ENCODE results near the gene KDM1A. TPM values are rescaled to one million over a fixed set of nuclear protein-coding genes. Genes with fewer than 3 reads are reported as not detected.

KDM1A gene
- total and polyA plus RNA-seq, 3 experiments from 2014 or later = 49.4 to 59.9 (median 57.5) TPM

- H3K4me1 ChIP-seq (ENCODE audit: insufficient read depth, low read length) = peaks cover 25% of the 10 kb centered on the region
- ChIA-PET POLR2A (no interaction called here), CTCF (interaction anchor here (1.4 to 12.8 kb wide), 3 partner anchors 13 to 89 kb away, joined by 4 to 317 read pairs (median 5); no protein-coding TSS in a partner anchor)
- no peak overlapping the region for H3K4me3 Mint-ChIP-seq
- H3K36me3 ChIP-seq (ENCODE audit: insufficient read depth, low read length) = peaks cover 14% of the 10 kb centered on the region
- no peaks in the 10 kb centered on the region for H3K27me3 Mint-ChIP-seq
- no peak overlapping the region for H3K27ac ChIP-seq (ENCODE audit: low read depth, low read length)
- no peaks in the 10 kb centered on the region for H3K27me3 ChIP-seq (ENCODE audit: insufficient read depth, low read length, poor library complexity, severe bottlenecking)
- H3K9me3 Mint-ChIP-seq = no peaks in the 10 kb centered on the region
- peaks cover 34 to 46% (median 39%) of the 10 kb centered on the region in 3 donors for H3K4me1 Mint-ChIP-seq
- DNase-seq = no peak
- no peaks in the 10 kb centered on the region for H3K9me3 ChIP-seq (ENCODE audit: low read length)
- H3K36me3 Mint-ChIP-seq = peaks cover 11 to 25% (median 14%) of the 10 kb centered on the region in 3 donors
- peak overlapping the region in 2 of 8 donors; percentile 10 to 45 for H3K27ac Mint-ChIP-seq
- no peak overlapping the region for H3K4me3 ChIP-seq (ENCODE audit: low read length)
Measured at GRCh38 chr1:23097316-23097715, 78.0 kb downstream of the KDM1A start.

- Histone ChIP-seq H3K27me3 (ENCODE audit: insufficient read depth, low read length, poor library complexity, severe bottlenecking) (no peaks in the 10 kb centered on the region), H3K27ac (ENCODE audit: low read depth, low read length) (no peak overlapping the region), H3K9me3 (ENCODE audit: low read length) (no peaks in the 10 kb centered on the region), H3K36me3 (ENCODE audit: insufficient read depth, low read length) (peaks cover 8% of the 10 kb centered on the region), H3K4me1 (ENCODE audit: insufficient read depth, low read length) (peaks cover 25% of the 10 kb centered on the region), H3K4me3 (ENCODE audit: low read length) (no peak overlapping the region)
- no peaks in the 10 kb centered on the region for H3K9me3 Mint-ChIP-seq
- POLR2A ChIA-PET = interaction anchor here (0.6 to 1.2 kb wide), 3 partner anchors 69 to 94 kb away, joined by 3 to 4 read pairs (median 4); no protein-coding TSS in a partner anchor
- peak overlapping the region; percentile 5 to 69 (median 47) for H3K4me3 Mint-ChIP-seq
- H3K4me1 Mint-ChIP-seq = peaks cover 43 to 58% (median 50%) of the 10 kb centered on the region in 3 donors
- CTCF ChIA-PET = interaction anchor here (0.6 to 12.8 kb wide), 15 partner anchors 8 to 98 kb away, joined by 3 to 317 read pairs (median 5); no protein-coding TSS in a partner anchor
- DNase-seq = peak; percentile 36 to 74 (median 56)
- H3K27ac Mint-ChIP-seq = peak overlapping the region; percentile 2 to 93 (median 73)
- H3K27me3 Mint-ChIP-seq = no peaks in the 10 kb centered on the region
- H3K36me3 Mint-ChIP-seq = peaks cover 4 to 13% (median 8%) of the 10 kb centered on the region in 3 donors
Measured at GRCh38 chr1:23098463-23099170, 79.3 kb downstream of the KDM1A start.

GRCh38 chr1:23099171-23099536 lies 79.9 kb downstream of the KDM1A start:
- Histone ChIP-seq H3K4me1 (ENCODE audit: insufficient read depth, low read length) (peaks cover 29% of the 10 kb centered on the region), H3K36me3 (ENCODE audit: insufficient read depth, low read length) (peaks cover 2% of the 10 kb centered on the region), H3K27me3 (ENCODE audit: insufficient read depth, low read length, poor library complexity, severe bottlenecking) (no peaks in the 10 kb centered on the region), H3K27ac (ENCODE audit: low read depth, low read length) (no peak overlapping the region), H3K4me3 (ENCODE audit: low read length) (no peak overlapping the region), H3K9me3 (ENCODE audit: low read length) (no peaks in the 10 kb centered on the region)
- ChIA-PET POLR2A (interaction anchor here (0.6 to 1.2 kb wide), 3 partner anchors 68 to 94 kb away, joined by 3 to 4 read pairs (median 4); no protein-coding TSS in a partner anchor), CTCF (interaction anchor here (0.6 to 12.8 kb wide), 15 partner anchors 9 to 97 kb away, joined by 3 to 317 read pairs (median 5); no protein-coding TSS in a partner anchor)
- Mint-ChIP-seq H3K9me3 (no peaks in the 10 kb centered on the region), H3K4me3 (peak overlapping the region in 3 of 7 donors; percentile 20 to 69 (median 69)), H3K4me1 (peaks cover 43 to 60% (median 51%) of the 10 kb centered on the region in 3 donors), H3K27me3 (no peaks in the 10 kb centered on the region), H3K36me3 (peaks cover 0 to 7% (median 3%) of the 10 kb centered on the region in 3 donors), H3K27ac (peak overlapping the region in 3 of 8 donors; percentile 68 to 93 (median 89))
- DNase-seq = no peak

GRCh38 chr1:23100074-23100748 lies 80.9 kb downstream of the KDM1A start:
- Mint-ChIP-seq H3K27ac (peak overlapping the region; percentile 62 to 99 (median 89)), H3K9me3 (no peaks in the 10 kb centered on the region), H3K36me3 (peaks cover 0 to 3% (median 0%) of the 10 kb centered on the region in 3 donors), H3K4me3 (peak overlapping the region; percentile 6 to 70 (median 37)), H3K27me3 (no peaks in the 10 kb centered on the region), H3K4me1 (peaks cover 48 to 68% (median 61%) of the 10 kb centered on the region in 3 donors)
- POLR2A ChIA-PET = interaction anchor here (0.5 to 1.7 kb wide), 7 partner anchors 11 to 84 kb away, joined by 3 to 10 read pairs (median 4); no protein-coding TSS in a partner anchor
- H3K27ac ChIP-seq (ENCODE audit: low read depth, low read length) = no peak overlapping the region
- no peaks in the 10 kb centered on the region for H3K9me3 ChIP-seq (ENCODE audit: low read length)
- H3K4me3 ChIP-seq (ENCODE audit: low read length) = no peak overlapping the region
- CTCF ChIA-PET = interaction anchor here (0.9 to 12.8 kb wide), 12 partner anchors 9 to 116 kb away, joined by 3 to 317 read pairs (median 4); no protein-coding TSS in a partner anchor
- DNase-seq = peak; percentile 8 to 65 (median 42)
- no peaks in the 10 kb centered on the region for H3K36me3 ChIP-seq (ENCODE audit: insufficient read depth, low read length)
- H3K27me3 ChIP-seq (ENCODE audit: insufficient read depth, low read length, poor library complexity, severe bottlenecking) = no peaks in the 10 kb centered on the region
- H3K4me1 ChIP-seq (ENCODE audit: insufficient read depth, low read length) = peaks cover 33% of the 10 kb centered on the region

GRCh38 chr1:23101101-23101827 lies 82.0 kb downstream of the KDM1A start:
- peaks cover 33% of the 10 kb centered on the region for H3K4me1 ChIP-seq (ENCODE audit: insufficient read depth, low read length)
- ChIA-PET POLR2A (interaction anchor here (0.8 to 1.7 kb wide), 3 partner anchors 10 to 74 kb away, joined by 5 to 10 read pairs (median 7); no protein-coding TSS in a partner anchor), CTCF (interaction anchor here (0.7 to 12.8 kb wide), 8 partner anchors 8 to 85 kb away, joined by 3 to 317 read pairs (median 6); no protein-coding TSS in a partner anchor)
- Mint-ChIP-seq H3K36me3 (peaks cover 0 to 7% (median 0%) of the 10 kb centered on the region in 3 donors), H3K4me3 (no peak overlapping the region), H3K27ac (peak overlapping the region; percentile 15 to 99 (median 92)), H3K27me3 (no peaks in the 10 kb centered on the region), H3K9me3 (no peaks in the 10 kb centered on the region), H3K4me1 (peaks cover 48 to 68% (median 61%) of the 10 kb centered on the region in 3 donors)
- no peaks in the 10 kb centered on the region for H3K27me3 ChIP-seq (ENCODE audit: insufficient read depth, low read length, poor library complexity, severe bottlenecking)
- H3K9me3 ChIP-seq (ENCODE audit: low read length) = no peaks in the 10 kb centered on the region
- H3K36me3 ChIP-seq (ENCODE audit: insufficient read depth, low read length) = no peaks in the 10 kb centered on the region
- DNase-seq = no peak
- H3K4me3 ChIP-seq (ENCODE audit: low read length) = no peak overlapping the region
- no peak overlapping the region for H3K27ac ChIP-seq (ENCODE audit: low read depth, low read length)

GRCh38 chr1:23101887-23102286 lies 82.6 kb downstream of the KDM1A start:
- Histone ChIP-seq H3K4me1 (ENCODE audit: insufficient read depth, low read length) (peaks cover 33% of the 10 kb centered on the region), H3K27ac (ENCODE audit: low read depth, low read length) (no peak overlapping the region), H3K4me3 (ENCODE audit: low read length) (no peak overlapping the region), H3K27me3 (ENCODE audit: insufficient read depth, low read length, poor library complexity, severe bottlenecking) (no peaks in the 10 kb centered on the region), H3K36me3 (ENCODE audit: insufficient read depth, low read length) (no peaks in the 10 kb centered on the region), H3K9me3 (ENCODE audit: low read length) (no peaks in the 10 kb centered on the region)
- peak overlapping the region in 3 of 7 donors; percentile 12 to 57 (median 28) for H3K4me3 Mint-ChIP-seq
- no peak for DNase-seq
- no peaks in the 10 kb centered on the region for H3K27me3 Mint-ChIP-seq
- no peaks in the 10 kb centered on the region for H3K9me3 Mint-ChIP-seq
- peaks cover 0 to 11% (median 0%) of the 10 kb centered on the region in 3 donors for H3K36me3 Mint-ChIP-seq
- POLR2A ChIA-PET = interaction anchor here (0.9 to 1.7 kb wide), 2 partner anchors 18 to 67 kb away, joined by 3 to 7 read pairs; partner anchors contain the start of gene LUZP1
- peaks cover 51 to 68% (median 66%) of the 10 kb centered on the region in 3 donors for H3K4me1 Mint-ChIP-seq
- CTCF ChIA-PET = interaction anchor here (1.3 to 12.8 kb wide), 3 partner anchors 18 to 85 kb away, joined by 3 to 317 read pairs (median 13); no protein-coding TSS in a partner anchor
- H3K27ac Mint-ChIP-seq = peak overlapping the region; percentile 64 to 99 (median 92)

DNA sequence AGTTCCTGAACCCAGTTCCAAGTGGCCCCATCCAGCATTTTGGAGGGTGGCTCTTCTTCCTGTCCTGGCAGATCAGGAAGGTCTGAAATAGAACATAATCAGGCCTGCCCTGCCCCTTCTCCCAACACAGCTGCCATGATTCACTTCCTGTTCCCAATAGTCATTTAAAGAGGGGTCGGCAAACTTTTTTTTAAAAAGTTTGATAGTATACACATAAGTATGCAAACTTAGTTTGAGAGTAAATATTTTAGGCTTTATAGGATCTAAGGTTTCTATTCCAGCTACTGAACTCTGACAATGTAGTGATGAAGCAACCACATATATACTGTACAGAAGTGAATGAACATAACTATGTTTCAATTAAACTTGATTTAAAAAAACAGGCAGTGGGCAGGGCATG lies 83.0 kb downstream of the KDM1A start:
- H3K4me1 Mint-ChIP-seq = peaks cover 53 to 68% (median 66%) of the 10 kb centered on the region in 3 donors
- peaks cover 0 to 14% (median 0%) of the 10 kb centered on the region in 3 donors for H3K36me3 Mint-ChIP-seq
- CTCF ChIA-PET = interaction anchor here (1.1 to 12.8 kb wide), 5 partner anchors 17 to 84 kb away, joined by 4 to 317 read pairs (median 4); no protein-coding TSS in a partner anchor
- Histone ChIP-seq H3K9me3 (ENCODE audit: low read length) (no peaks in the 10 kb centered on the region), H3K4me3 (ENCODE audit: low read length) (no peak overlapping the region), H3K4me1 (ENCODE audit: insufficient read depth, low read length) (peaks cover 33% of the 10 kb centered on the region), H3K27ac (ENCODE audit: low read depth, low read length) (no peak overlapping the region), H3K27me3 (ENCODE audit: insufficient read depth, low read length, poor library complexity, severe bottlenecking) (no peaks in the 10 kb centered on the region), H3K36me3 (ENCODE audit: insufficient read depth, low read length) (no peaks in the 10 kb centered on the region)
- peak overlapping the region in 5 of 7 donors; percentile 12 to 57 (median 28) for H3K4me3 Mint-ChIP-seq
- H3K27me3 Mint-ChIP-seq = no peaks in the 10 kb centered on the region
- POLR2A ChIA-PET = interaction anchor here (0.6 to 1.7 kb wide), 4 partner anchors 12 to 81 kb away, joined by 3 to 7 read pairs (median 3); partner anchors contain the start of gene LUZP1
- no peaks in the 10 kb centered on the region for H3K9me3 Mint-ChIP-seq
- DNase-seq = no peak
- H3K27ac Mint-ChIP-seq = peak overlapping the region; percentile 64 to 99 (median 92)
